Retina (tissue), 1 donor: ENCODE data around the gene GANC.
"Not testable (repeated sequence)": the region's sequence is repeated elsewhere in the genome, so short reads cannot be mapped to it uniquely, and the experiment has no call there.

Experiments used
- DNase-seq: peaks from one replicate; pipeline ENCODE4 v3.0.0-alpha.2; 2016

Gene GANC

GRCh38 chr15:42285034-42285433 lies 12.0 kb downstream of the GANC start:
- no peak for DNase-seq

- DNase-seq, result no peak
Observed at GRCh38 chr15:42286445-42287029, 13.5 kb downstream of the GANC start.

GRCh38 chr15:42287931-42288330 lies 14.9 kb downstream of the GANC start:
- DNase-seq, result no peak

GRCh38 chr15:42289166-42289565 lies 16.2 kb downstream of the GANC start:
- DNase-seq, result no peak

GRCh38 chr15:42301004-42301403 lies 28.0 kb downstream of the GANC start:
- DNase-seq, result not testable (repeated sequence)

- DNase-seq, result no peak
Observed at GRCh38 chr15:42306681-42307080, 33.7 kb downstream of the GANC start.

GRCh38 chr15:42313463-42313862 lies 40.5 kb downstream of the GANC start:
- no peak for DNase-seq

- no peak for DNase-seq
Observed at GRCh38 chr15:42314818-42315217, 41.8 kb downstream of the GANC start.

- DNase-seq, result no peak
Observed at GRCh38 chr15:42315521-42315920, 42.5 kb downstream of the GANC start.

- not testable (repeated sequence) for DNase-seq
Observed at GRCh38 chr15:42316282-42316805, 43.3 kb downstream of the GANC start.

- DNase-seq, result no peak
Observed at GRCh38 chr15:42319206-42319605, 46.2 kb downstream of the GANC start.

GRCh38 chr15:42324308-42324707 lies 51.3 kb downstream of the GANC start:
- no peak for DNase-seq

- peak; percentile 12 for DNase-seq
Observed at GRCh38 chr15:42329161-42329560, 56.2 kb downstream of the GANC start.

- no peak for DNase-seq
Observed at GRCh38 chr15:42329992-42330391, 57.0 kb downstream of the GANC start.

GRCh38 chr15:42331235-42331634 lies 58.2 kb downstream of the GANC start:
- DNase-seq, result no peak

- DNase-seq, result no peak
Observed at GRCh38 chr15:42332331-42332730, 59.3 kb downstream of the GANC start.

- no peak for DNase-seq
Observed at GRCh38 chr15:42335074-42335473, 62.1 kb downstream of the GANC start.

GRCh38 chr15:42336650-42337049 lies 63.6 kb downstream of the GANC start:
- DNase-seq, result not testable (repeated sequence)

- DNase-seq, result not testable (repeated sequence)
Observed at GRCh38 chr15:42337104-42337503, 64.1 kb downstream of the GANC start.

GRCh38 chr15:42338500-42338899 lies 65.5 kb downstream of the GANC start:
- no peak for DNase-seq

- DNase-seq, result no peak
Observed at GRCh38 chr15:42343596-42344232, 70.7 kb downstream of the GANC start.

GRCh38 chr15:42344763-42345162 lies 71.8 kb downstream of the GANC start:
- no peak for DNase-seq

- DNase-seq, result no peak
Observed at GRCh38 chr15:42345504-42345903, 72.5 kb downstream of the GANC start.

- DNase-seq, result no peak
Observed at GRCh38 chr15:42348083-42348482, 75.1 kb downstream of the GANC start.

- DNase-seq, result no peak
Observed at GRCh38 chr15:42349186-42349585, 76.2 kb downstream of the GANC start.
